ENCODE measurements around the gene ACER3. TPM values are rescaled to one million over a fixed set of nuclear protein-coding genes. Genes with fewer than 3 reads are reported as not detected.
"Not testable (repeated sequence)": the region's sequence is repeated elsewhere in the genome, so short reads cannot be mapped to it uniquely, and the experiment has no call there.

ACER3 gene
- total RNA-seq, 4 donors from 2014 or later, result 6.5 to 58.9 (median 27.4) TPM

DNA sequence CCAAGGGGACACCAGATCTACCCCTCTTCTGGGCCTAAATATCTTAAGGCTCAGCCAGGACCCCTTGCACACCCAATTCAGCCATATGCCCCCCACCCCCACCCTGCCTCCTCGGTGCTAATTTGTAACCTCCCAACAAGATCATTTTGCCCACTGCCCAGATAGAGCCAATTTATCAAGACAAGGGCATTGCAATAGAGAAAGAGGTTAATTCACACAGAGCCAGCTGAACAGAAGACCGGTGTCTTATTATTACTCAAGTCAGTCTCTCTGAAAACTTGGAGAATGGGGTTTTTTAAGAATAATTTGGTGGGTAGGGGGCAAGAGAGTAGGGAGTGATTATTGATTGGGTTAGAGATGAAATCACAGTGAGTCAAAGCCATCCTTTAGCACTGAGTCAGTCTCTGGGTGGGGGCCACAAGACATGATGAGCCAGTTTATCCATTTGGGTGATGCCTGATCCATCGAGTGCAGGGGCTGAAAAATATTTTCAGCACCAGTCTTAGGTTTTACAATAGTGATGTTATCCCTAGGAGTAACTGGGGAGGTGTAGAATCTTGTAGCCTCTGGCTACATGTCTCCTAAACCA, 196.2 kb downstream of the ACER3 start:
- Histone ChIP-seq H3K27me3 (no peaks in the 10 kb centered on the region), H3K27ac (no peak overlapping the region), H3K4me3 (no peak overlapping the region), H3K4me1 (no peaks in the 10 kb centered on the region), H3K36me3 (no peaks in the 10 kb centered on the region), H3K9me3 (peaks cover 0 to 9% of the 10 kb centered on the region in 2 donors)
- TF ChIP-seq, protein P1, sequence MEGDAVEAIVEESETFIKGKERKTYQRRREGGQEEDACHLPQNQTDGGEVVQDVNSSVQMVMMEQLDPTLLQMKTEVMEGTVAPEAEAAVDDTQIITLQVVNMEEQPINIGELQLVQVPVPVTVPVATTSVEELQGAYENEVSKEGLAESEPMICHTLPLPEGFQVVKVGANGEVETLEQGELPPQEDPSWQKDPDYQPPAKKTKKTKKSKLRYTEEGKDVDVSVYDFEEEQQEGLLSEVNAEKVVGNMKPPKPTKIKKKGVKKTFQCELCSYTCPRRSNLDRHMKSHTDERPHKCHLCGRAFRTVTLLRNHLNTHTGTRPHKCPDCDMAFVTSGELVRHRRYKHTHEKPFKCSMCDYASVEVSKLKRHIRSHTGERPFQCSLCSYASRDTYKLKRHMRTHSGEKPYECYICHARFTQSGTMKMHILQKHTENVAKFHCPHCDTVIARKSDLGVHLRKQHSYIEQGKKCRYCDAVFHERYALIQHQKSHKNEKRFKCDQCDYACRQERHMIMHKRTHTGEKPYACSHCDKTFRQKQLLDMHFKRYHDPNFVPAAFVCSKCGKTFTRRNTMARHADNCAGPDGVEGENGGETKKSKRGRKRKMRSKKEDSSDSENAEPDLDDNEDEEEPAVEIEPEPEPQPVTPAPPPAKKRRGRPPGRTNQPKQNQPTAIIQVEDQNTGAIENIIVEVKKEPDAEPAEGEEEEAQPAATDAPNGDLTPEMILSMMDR (IDR thresholded peaks at IDR 0.05), result no peak
- TF ChIP-seq POLR2A (IDR thresholded peaks at IDR 0.05), result no peak
- DNase-seq, result no peak
- intact Hi-C loops (cut with DNase I; ENCODE audit: low total_unique reads), result no loop called here

DNA sequence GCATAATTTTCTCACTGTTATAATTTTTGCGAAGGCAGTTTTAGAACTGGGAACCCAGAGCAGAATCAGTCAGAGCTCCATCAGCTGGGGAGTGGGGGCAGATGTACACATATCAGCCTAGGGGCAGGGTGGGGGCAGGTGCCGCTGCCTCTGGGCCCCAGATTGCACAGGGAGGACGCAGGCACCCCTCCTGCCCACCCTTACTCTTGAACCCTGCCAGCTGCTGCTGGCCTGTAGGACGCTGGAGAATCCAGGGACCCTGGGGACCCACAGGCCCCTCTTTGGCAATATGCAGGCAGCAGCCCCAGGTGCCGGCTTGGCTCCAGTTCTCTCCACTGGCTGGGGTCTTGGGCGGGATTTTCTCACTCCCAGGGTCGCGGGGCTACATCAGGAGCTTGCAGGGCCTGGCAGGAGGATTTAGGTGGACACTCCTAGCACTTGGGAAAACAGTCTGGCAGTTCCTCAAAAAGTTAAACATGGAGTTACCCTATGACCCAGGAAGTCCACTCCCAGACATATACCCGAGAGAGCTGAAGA, 197.3 kb downstream of the ACER3 start:
- H3K36me3 ChIP-seq, result no peaks in the 10 kb centered on the region
- no peak overlapping the region for H3K27ac ChIP-seq
- H3K4me1 ChIP-seq, result no peaks in the 10 kb centered on the region
- intact Hi-C loops (cut with DNase I; ENCODE audit: low total_unique reads), result no loop called here
- H3K27me3 ChIP-seq, result no peaks in the 10 kb centered on the region
- TF ChIP-seq, protein P1 (IDR thresholded peaks at IDR 0.05), result no peak
- TF ChIP-seq POLR2A (IDR thresholded peaks at IDR 0.05), result no peak
- no peak overlapping the region for H3K4me3 ChIP-seq
- H3K9me3 ChIP-seq, result peaks cover 0 to 9% of the 10 kb centered on the region in 2 donors
- no peak for DNase-seq

- Histone ChIP-seq H3K27me3 (no peaks in the 10 kb centered on the region), H3K4me1 (no peaks in the 10 kb centered on the region), H3K4me3 (no peak overlapping the region), H3K27ac (no peak overlapping the region), H3K36me3 (no peaks in the 10 kb centered on the region), H3K9me3 (peaks cover 0 to 9% of the 10 kb centered on the region in 2 donors)
- TF ChIP-seq, protein P1 (IDR thresholded peaks at IDR 0.05), result no peak
- no peak for TF ChIP-seq POLR2A (IDR thresholded peaks at IDR 0.05)
- intact Hi-C loops (cut with DNase I; ENCODE audit: low total_unique reads), result no loop called here
- no peak for DNase-seq
Observed at GRCh38 chr11:77058900-77059299, 198.2 kb downstream of the ACER3 start.

- Histone ChIP-seq H3K9me3 (peaks cover 0 to 9% of the 10 kb centered on the region in 2 donors), H3K27me3 (no peaks in the 10 kb centered on the region), H3K36me3 (no peaks in the 10 kb centered on the region), H3K4me3 (no peak overlapping the region), H3K4me1 (no peaks in the 10 kb centered on the region), H3K27ac (no peak overlapping the region)
- intact Hi-C loops (cut with DNase I; ENCODE audit: low total_unique reads), result no loop called here
- TF ChIP-seq POLR2A (IDR thresholded peaks at IDR 0.05), result no peak
- TF ChIP-seq, protein P1 (IDR thresholded peaks at IDR 0.05), result no peak
- DNase-seq, result no peak
Observed at GRCh38 chr11:77059806-77060205, 199.1 kb downstream of the ACER3 start.

GRCh38 chr11:77060234-77060633, 199.5 kb downstream of the ACER3 start:
- intact Hi-C loops (cut with DNase I; ENCODE audit: low total_unique reads), result no loop called here
- peaks cover 0 to 9% of the 10 kb centered on the region in 2 donors for H3K9me3 ChIP-seq
- no peak overlapping the region for H3K27ac ChIP-seq
- no peak overlapping the region for H3K4me3 ChIP-seq
- no peaks in the 10 kb centered on the region for H3K4me1 ChIP-seq
- no peaks in the 10 kb centered on the region for H3K36me3 ChIP-seq
- no peak for DNase-seq
- H3K27me3 ChIP-seq, result no peaks in the 10 kb centered on the region
- no peak for TF ChIP-seq POLR2A (IDR thresholded peaks at IDR 0.05)
- TF ChIP-seq, protein P1 (IDR thresholded peaks at IDR 0.05), result no peak

- H3K4me1 ChIP-seq; H3K4me3 ChIP-seq; H3K36me3 ChIP-seq; H3K27me3 ChIP-seq; DNase-seq; H3K27ac ChIP-seq; intact Hi-C loops (cut with DNase I; ENCODE audit: low total_unique reads); H3K9me3 ChIP-seq: not testable (repeated sequence)
Observed at GRCh38 chr11:77061258-77061657, 200.5 kb downstream of the ACER3 start.
